Effector CD8-positive, alpha-beta T cell (primary cell): ENCODE results near the gene GALNT17.

Source experiments
- DNase-seq: peaks from one replicate; lab custom pipeline; 2025; lab: John Stamatoyannopoulos, UW
- total RNA-seq, 4 experiments: gene quantifications; one replicate each; lab custom pipeline; 2026; lab: John Stamatoyannopoulos, UW

GALNT17 gene
- total RNA-seq, result 0 to 0.09 (median 0) reads per million in 4 experiments

DNA sequence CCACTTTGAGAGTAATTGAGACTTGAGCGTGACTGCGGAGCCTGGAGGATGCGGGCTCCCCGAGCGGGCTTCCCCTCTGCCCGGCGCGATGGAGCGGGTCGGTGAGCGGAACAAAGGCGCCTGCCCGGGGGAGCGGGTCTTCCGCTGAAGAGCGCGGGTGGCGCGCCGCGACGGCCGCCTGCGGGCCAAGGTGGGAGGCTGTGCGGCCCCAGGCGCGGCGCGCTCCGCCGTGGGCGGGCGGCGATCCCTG lies at the start of gene GALNT17:
Gene GALNT17 (plus strand): TSS at position 18 of the 250 bp plus-strand sequence.
- DNase-seq, result no peak

DNA sequence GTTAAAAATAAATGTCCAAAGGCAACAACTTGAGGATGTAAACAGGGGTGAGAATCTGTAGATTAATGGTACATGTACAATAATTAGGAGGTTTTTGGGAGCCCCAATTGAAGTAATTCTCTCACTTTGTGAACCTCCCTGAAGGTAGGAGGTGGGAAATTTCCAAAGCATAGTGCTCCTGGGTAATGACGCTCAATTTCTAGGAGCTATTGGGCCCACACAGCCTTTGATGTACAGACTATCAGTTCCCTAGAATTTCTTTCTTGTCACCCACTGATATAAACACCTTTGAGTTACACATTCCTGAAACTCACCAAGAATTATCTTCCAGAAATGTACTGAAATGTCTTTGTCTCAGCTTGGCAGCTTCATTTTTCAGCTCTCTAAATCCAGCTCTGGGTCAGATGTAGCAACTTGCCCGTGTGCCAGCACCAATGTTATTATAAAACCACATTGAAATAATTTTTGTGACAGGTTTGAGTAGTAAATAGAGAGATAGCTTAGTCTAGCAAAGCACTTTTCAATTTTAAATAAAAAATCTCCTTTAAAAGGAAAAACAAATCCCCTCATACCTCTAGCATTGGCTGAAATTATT lies 36.6 kb upstream of the GALNT17 start:
- no peak for DNase-seq

DNA sequence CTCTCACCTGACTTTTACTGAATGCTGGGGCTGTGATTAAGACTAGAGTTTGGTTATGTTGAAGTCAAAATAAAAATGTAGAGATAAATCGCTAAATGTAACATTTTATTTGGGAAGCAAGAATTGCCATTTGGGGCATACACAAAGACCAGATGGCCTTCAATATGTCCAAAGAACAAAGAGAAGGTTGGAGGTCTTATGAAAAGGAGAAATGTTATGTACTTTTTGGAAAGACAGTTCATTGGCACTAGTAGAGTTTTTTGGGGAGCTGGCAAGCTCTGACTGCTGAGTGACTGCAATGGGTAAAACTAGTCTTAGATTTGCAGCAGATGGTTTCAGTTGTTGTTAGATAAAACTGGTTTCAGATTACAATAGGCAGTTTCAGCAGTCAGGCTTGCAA lies 35.6 kb upstream of the GALNT17 start:
- DNase-seq, result no peak

DNA sequence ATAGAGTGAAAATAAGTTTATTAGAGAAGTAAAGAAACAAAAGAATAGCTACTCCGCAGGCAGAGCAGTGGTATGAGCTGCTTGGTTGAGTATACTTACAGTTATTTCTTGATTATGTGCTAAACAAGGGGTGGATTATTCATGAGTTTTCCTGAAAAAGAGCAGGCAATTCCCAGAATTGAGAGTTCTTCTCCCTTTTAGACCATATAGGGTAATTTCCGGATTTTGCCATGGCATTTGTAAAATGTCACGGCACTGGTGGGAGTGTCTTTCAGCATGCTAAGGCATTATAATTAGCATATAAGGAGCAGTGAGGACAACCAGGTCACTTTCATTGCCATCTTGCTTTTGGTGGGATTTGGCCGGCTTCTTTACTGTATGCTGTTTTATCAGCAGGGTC lies 25.7 kb upstream of the GALNT17 start:
- DNase-seq, result no peak

DNA sequence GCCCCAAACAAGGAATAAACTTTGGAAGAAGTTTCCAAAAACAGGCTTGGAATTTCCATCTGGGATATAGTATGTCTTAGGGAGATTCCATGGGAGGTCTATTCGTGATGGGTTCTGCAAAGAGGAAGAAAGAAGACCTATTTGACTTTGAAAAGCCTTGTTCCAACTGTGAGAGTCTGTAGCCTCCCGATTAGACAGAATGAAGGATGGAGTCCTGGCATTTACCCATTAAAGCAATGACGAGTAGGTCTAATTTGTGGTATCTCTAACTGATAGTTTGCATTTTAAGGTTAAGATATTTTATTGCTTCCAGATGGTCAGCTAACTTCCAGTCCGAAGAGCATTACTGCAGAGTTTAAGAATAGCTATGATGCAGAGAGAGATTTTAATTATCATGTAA lies 19.5 kb upstream of the GALNT17 start:
- no peak for DNase-seq

DNA sequence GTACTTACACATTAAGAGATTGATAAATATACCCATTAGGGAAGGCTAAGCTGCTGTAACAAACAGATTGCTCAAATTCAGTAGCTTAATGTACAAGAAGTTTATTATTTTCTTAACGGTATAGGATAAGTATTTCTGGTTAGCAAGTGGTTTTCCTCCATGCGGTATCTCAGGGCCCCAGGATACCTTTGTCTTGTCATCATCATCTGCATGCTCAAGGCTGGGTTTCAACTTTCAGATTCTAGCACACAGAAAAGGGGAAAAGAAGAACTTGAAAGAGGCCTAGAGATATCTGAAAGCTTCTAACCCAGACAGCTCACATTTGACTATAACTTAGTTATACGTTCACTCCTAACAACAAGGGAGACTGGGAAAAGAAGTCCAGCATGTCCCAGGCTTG lies 11.8 kb upstream of the GALNT17 start:
- no peak for DNase-seq

DNA sequence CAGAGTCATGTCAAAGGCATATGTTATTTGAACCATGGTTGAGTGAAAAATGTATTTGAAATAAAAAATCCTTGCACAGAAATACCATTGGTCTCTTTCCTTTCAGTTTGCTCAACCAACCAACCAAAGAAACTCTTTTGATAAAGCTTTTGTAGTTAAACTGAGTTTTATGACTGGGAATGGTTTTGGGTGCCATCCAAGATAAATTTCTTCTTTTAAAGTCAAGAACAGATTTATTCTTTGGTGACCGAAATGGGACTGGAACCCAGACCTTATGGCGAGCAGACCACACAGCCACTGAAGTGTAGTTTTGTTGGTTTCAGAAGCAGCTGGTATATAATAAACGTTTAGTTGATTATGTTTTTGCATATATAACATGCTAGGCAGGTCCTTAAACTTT lies 2.8 kb upstream of the GALNT17 start:
- no peak for DNase-seq

DNA sequence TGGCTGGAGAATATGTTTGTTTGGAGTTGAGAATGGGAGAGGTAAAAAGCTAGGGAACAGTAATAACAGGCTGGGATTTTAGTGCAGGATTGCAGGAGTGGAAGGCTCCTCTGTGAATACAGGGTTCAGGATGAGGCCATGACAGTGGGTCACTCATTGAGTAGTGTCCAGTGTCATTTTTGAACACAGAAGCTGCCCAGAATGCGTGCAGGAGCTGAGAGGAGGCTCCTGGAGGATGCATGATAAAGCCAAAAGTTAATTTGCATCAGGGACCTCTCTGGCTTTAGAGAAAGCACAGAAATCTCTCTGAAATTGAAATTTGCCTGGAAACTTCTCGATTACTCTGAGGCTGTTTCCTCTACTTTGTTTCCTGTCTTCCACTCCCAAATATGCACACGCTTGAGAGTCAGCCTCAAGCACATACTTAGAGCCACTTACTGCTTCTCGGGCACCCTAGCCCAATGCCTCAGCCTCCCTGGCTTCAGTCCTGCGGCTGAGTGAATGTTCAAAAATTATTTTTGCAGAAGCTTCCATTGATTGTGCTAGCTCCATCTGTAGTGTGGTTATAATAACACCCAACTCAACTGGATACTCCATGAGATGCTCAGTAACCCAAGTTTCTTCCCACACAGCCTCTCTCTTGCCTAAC lies 1.8 kb upstream of the GALNT17 start:
- DNase-seq, result no peak

DNA sequence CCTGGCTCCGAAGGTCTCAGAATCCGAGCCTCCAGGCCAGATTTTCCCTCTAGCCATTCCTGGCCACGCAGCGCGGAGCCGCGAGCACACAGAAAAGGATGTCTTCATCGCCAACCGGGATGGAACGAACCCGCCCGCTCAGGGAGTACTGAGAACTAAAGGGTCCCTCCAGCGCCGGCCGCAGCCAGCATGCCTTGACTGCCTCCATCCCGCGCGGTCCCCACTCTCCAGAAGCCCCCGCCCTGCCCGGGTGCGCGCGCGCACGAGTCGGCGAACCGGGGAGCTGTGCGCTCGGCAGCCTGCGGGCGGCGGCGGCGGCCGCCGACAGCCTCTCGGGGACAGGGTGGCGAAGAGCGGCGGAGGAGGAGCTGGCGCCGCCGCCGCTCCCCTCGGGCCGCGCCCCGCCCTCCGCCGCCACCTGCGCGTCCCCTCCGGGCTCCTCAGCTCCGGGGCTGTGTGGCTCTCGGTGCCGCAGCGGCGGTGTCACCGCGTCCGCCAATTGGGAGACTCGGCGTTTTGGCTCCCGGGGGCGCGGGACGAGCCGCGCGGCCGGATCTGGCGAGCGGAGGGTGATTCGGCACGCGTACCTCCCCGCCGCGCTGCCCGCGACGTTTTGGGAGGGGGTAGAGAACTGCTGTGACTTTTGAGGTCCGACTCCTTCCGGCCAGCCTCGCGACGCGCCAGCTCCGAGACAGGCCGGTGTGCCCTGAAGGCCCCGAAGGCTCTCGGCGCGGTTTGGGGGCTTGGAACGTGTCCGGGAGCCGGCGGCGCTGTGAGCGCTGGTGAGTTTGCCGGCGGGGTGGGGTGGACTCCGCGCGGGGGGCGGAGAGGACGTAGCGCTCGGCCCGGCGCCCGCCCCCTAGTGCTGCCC lies 453 bp upstream of the GALNT17 start:
- no peak for DNase-seq

DNA sequence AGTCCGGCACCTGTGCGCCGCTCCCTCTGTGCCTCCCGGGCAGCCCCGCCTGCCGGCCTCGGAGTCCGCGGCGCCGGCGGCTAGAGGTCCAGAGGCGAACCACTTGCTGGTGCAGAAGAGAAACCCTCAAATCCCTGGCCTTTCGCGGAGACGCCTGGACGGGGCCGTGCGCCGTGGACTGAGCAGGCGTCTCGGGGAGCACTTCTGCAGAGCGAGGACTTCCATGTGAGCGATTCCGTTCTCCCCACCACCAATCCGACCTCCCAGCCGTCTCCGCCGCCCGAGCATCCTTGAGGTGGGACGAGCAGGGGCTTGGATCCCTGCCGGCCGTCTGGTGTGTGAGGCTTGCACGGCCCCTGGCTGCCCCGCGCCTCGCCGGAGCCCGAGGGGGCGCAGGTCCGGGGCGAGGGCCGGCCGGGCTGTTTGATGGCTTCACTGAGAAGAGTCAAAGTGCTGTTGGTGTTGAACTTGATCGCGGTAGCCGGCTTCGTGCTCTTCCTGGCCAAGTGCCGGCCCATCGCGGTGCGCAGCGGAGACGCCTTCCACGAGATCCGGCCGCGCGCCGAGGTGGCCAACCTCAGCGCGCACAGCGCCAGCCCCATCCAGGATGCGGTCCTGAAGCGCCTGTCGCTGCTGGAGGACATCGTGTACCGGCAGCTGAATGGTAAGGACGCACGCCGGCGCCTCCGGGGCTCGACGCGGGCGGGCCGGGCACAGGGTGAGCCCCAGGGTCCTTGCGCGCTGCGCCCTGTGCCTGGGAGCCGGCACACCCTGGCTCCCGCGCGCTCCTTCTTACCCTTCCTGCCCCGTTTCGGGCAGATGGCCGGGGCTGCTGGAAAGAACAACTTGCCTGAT lies 660 bp downstream of the GALNT17 start:
- no peak for DNase-seq

DNA sequence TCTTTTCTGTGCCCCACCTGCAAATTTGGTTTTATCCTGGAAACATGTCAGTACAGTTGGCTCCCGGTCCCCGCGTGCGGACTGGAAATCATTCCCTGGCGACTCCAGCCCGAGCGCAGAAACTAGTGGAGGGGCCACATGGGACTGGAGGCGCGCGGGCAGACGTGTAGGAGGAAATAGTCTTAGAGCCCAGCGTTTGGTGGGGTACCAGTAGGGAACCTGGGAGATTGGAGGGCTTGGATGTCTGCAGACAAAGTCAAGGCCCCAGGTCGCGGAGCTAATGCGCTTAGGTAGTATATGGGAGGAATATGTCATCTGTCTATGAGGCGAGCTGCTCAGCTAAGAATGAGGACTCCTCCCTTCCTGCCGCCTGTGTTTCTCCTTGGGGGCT lies 1.3 kb downstream of the GALNT17 start:
- no peak for DNase-seq

DNA sequence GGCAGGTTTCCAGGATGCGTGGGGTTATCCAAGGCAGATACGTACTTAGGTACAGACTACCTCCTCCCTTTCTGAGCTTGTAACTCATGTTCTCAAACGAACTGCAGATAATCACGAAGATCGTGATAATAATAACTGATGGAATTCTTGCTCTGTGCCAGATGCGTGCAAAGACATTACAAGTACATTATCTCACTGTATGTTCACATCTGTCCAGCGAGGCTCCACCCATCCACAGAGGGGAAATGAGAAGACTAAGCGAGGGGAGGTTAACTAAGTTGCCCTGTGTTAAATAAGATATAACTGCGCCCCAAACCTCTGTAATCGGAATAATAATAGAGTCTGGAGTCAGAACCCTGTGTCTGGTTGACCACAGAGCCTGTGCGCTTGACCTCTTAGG lies 1.9 kb downstream of the GALNT17 start:
- DNase-seq, result no peak

DNA sequence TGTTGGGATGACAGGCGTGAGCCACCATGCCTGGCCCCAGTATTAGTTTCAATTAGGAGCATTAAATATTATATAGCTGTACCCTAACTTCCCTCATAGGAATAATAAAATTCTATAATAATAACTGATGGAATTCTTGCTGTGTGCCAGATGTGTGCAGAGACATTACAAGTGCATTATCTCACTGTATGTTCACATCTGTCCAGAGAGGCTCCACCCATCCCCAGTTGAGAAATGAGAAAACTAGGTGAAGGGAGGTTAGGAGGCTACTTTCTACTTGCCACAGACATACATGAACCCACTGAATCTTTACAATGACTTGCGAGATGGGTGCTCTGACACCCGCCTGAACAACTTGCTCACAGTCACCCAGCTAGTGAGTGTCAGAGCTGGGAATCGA lies 3.2 kb downstream of the GALNT17 start:
- no peak for DNase-seq

DNA sequence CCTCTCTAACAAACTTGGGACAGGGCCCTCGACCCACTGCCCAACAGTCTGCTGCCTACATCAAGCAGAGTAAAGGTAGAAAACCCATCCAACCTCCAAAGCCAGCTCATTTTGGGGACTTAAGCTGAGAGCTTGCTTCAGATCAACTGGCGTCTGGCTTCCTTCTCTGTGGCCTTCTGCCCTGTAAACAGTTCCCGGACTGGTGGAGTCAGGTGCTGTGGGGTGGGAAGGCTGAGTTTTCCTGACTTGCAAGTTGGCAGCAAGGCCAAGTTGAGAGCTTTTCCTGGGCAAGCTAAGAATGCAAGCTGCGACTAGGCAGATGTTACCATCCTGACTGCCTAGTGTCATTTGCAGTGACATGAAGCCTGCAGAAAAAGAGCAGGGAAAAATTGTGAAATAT lies 3.7 kb downstream of the GALNT17 start:
- no peak for DNase-seq

DNA sequence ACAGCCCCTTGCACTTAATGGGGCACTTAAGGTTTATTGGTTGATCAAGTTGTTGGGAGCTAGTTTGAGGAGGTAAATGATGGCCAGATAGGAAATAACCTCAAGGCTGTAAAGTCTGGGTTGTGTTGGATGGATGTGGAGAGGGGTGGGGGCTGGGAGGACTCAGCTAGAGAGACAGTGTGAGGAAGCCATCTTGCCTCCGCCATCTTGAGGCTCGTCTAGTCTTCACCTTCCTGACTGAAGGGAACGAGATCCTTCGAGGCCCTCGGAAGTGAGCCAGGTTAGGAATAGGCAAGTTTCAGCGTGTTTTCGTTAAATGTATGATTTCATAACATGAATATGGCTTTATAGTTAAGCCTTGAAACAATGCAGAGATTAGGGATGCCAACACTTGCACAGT lies 5.5 kb downstream of the GALNT17 start:
- no peak for DNase-seq

DNA sequence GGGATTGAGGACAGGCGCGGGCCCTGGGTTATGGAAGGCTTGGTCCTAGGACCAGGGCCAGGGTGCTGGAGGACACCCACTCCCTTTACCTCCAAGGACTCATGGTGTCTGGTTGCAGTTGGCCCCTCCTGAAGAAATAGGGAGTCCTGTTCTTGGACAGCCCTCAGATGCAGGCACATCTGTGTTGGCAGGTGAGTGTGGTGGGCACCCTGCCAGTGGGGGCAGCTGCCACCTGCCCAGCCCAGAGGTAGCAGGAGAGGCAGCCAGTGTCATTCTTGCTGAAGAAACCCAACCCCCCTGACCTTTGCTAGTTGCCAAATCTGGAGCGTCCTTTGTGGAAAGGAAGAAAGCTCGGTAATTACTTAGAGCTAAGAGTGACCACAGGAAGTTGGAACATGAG lies 8.3 kb downstream of the GALNT17 start:
- no peak for DNase-seq

DNA sequence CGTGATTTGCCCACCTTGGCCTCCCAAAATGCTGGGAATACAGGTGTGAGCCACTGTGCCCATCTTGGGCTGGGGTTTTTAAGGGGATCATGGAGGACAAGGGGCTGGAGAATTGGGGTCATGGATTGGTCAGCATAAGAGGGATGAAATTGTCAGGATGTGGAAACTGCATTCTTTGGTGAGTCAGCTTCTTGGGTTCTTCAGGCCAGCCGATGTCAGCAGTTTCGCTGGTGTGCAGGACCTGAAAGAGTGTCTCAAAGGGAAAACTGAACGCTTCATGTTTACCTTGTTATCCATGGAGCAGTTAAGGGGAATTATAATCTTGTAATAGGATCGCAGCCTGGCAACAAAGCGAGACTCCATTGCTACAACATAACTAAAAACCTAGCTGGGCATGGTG lies 13.0 kb downstream of the GALNT17 start:
- no peak for DNase-seq

DNA sequence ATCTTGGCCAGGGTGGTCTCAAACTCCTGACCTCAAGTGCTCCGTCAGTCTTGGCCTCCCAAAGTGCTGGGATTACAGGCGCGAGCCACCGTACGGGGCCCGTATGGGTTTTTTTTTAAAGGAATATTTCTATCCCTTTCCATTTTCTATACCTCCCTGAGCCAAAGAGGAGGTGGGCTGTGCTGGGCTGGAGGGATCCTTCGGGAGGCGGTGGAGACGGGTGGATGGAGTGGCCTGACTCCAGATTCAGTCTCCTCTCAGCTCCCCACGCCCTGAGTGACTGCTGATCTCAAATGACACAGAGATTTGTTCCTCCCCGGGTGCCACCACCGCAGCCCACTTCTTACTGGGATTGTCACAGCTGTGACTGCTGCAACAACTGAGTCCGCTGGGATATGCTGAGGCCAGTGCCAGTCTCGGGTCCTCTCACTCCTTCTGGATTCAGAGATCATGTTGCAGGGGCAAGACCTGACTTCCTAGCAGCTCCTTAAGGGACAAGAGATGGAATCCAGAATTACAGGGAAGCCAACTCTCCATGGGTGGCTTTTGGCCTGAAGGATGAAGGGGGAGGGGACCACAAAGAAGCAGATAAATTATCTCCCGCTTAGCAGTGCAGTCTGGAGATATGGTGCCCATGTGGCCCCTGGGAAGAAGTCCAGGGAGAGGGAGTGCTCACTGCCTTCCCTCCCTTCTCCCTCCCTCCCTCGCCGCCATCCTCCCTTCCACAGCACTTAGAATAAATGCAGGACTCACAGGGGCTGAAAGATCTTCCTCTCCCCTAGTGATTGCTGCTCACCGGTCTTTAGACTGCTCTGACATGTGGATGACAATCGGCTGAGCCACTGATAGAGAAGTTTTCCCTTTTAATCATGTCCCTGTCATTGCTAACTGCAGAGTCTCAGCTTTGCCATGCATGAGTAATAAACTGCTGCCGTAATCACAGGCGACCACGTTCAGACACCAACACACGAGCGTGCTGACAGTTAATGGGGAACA lies 14.3 kb downstream of the GALNT17 start:
- DNase-seq, result no peak

DNA sequence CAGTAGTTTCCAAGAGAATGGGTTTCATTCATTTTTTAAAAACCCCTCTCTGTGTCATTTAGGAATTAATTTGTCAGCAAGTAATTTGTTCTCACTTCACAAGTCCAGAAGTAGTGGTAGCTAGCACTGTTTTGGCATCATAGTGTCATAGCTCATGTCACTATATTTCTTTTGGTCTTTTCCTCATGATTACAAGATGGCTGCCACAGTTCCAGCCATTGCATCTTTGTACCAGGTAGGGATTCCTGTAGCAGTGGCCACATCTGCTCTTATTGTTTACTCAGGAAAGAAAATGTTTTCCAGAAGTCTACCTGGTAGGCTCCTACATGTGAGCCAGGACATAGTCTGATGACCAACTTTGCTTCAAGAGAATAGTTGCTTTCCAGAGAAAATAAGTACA lies 16.2 kb downstream of the GALNT17 start:
- no peak for DNase-seq

DNA sequence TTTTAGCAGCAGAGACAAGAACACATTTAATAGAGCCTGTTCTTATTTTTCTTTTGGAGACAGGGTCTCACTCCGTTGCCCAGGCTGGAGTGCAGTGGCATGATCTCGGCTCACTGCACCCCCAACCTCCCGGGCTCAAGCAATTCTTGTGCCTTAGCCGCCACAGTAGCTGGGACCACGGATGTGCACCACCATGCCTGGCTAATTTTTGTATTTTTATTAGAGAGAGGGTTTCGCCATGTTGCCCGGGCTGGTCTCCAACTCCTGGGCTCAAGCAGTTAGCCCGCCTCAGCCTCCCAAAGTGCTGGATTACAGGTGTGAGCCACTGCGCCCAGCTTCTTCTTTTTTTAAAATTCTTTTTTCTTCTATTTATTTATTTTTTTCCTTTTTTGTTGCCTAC lies 23.3 kb downstream of the GALNT17 start:
- DNase-seq, result no peak

DNA sequence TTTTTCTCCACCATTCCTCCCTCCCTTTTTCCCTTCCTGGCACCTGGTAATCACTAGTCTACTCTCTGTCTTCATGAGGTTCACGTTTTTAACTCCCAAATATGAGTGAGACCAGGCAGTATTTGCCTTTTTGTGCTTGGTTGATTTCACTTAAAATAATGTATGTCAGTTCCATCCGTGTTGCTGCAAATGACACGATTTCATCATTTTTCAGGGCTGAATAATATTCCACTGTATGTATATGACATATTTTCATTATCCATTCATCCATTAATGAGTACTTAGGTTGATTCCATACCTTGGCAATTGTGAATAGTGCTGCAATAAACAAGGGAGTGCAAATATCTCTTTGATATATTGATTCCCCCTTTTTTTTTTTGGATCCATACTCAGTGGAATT lies 25.8 kb downstream of the GALNT17 start:
- no peak for DNase-seq
